T-helper 9 cell (primary cell): Measurements from ENCODE around the gene POLR3K.

ENCODE experiments used
- DNase-seq: peaks from one replicate; pipeline ENCODE4 v3.0.0-alpha.2; 2020

The POLR3K gene

GRCh38 chr16:78444-79150 is 25.2 kb upstream of the POLR3K start:
- DNase-seq: no peak

GRCh38 chr16:77807-78443 is 24.5 kb upstream of the POLR3K start, which contains the start of gene MPG:
TSS of gene MPG (plus strand) at chr16:78225. CDS start at chr16:78310, 85 bp downstream.
- DNase-seq: peak; percentile 75

- DNase-seq: no peak
Observed at GRCh38 chr16:77273-77806, 23.9 kb upstream of the POLR3K start.

- no peak for DNase-seq
Observed at GRCh38 chr16:76535-77272, 23.3 kb upstream of the POLR3K start.

GRCh38 chr16:75580-76501 is 22.4 kb upstream of the POLR3K start:
- DNase-seq: no peak

- no peak for DNase-seq
Observed at GRCh38 chr16:74747-75334, 21.4 kb upstream of the POLR3K start.

- DNase-seq: no peak
Observed at GRCh38 chr16:74051-74746, 20.8 kb upstream of the POLR3K start.

- DNase-seq: no peak
Observed at GRCh38 chr16:72561-73548, 19.4 kb upstream of the POLR3K start, which contains the start of gene RHBDF1. TSS of gene RHBDF1 (minus strand) at chr16:72631. CDS start at chr16:65015, 7,616 bp downstream.

- DNase-seq: no peak
Observed at GRCh38 chr16:71540-72401, 18.4 kb upstream of the POLR3K start.

GRCh38 chr16:71210-71539 is 17.8 kb upstream of the POLR3K start:
- DNase-seq: no peak

GRCh38 chr16:69181-69580 is 15.8 kb upstream of the POLR3K start:
- no peak for DNase-seq

- DNase-seq: no peak
Observed at GRCh38 chr16:67884-68789, 14.7 kb upstream of the POLR3K start.

GRCh38 chr16:67183-67791 is 13.9 kb upstream of the POLR3K start:
- DNase-seq: no peak

- no peak for DNase-seq
Observed at GRCh38 chr16:66309-67182, 13.1 kb upstream of the POLR3K start.

- peak; percentile 74 for DNase-seq
Observed at GRCh38 chr16:65745-66144, 12.3 kb upstream of the POLR3K start.

- no peak for DNase-seq
Observed at GRCh38 chr16:64914-65255, 11.5 kb upstream of the POLR3K start.
